ENCODE results near the gene DNAJB9. TPM values are rescaled to one million over a fixed set of nuclear protein-coding genes. Genes with fewer than 3 reads are reported as not detected.

Gene DNAJB9
- total and polyA plus RNA-seq, 2 of the 13 experiments (the other 11 are each of a cell fraction or from before 2014, with no cell fraction given), result 8.6 to 16.4 TPM

DNA sequence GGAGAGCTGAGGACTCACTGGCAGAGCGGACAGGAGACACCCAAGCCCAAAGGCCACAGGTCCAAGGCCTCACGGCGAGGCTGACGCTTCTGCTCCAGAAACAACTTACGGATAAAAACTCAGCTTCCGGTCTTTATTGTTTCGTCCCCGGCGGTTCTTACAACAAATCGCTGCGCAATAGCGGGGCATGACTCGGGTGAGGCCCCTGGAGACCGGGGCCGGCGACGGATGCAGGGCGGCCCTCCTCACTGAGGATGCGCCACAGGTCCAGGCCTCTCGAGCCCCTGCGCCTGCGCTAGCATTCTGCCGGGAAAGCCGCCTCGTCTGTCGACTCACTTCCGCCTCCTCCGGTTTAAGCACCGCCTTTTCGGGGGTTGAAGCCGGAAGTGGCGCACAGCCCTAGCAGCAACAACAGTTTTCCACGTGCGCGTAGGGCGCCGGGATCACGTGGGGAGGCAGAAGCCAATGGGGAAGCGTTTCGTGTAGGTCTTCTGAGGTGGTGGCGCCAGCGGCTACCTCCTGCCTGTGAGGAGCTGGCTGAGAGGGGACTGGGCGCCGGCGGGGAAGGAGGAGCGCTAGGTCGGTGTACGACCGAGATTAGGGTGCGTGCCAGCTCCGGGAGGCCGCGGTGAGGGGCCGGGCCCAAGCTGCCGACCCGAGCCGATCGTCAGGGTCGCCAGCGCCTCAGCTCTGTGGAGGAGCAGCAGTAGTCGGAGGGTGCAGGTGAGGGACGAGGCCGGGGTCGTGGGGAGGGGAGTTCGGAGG is at the start of gene DNAJB9, which contains the start of gene THAP5 (continued):
- TF ChIP-seq, protein P1, sequence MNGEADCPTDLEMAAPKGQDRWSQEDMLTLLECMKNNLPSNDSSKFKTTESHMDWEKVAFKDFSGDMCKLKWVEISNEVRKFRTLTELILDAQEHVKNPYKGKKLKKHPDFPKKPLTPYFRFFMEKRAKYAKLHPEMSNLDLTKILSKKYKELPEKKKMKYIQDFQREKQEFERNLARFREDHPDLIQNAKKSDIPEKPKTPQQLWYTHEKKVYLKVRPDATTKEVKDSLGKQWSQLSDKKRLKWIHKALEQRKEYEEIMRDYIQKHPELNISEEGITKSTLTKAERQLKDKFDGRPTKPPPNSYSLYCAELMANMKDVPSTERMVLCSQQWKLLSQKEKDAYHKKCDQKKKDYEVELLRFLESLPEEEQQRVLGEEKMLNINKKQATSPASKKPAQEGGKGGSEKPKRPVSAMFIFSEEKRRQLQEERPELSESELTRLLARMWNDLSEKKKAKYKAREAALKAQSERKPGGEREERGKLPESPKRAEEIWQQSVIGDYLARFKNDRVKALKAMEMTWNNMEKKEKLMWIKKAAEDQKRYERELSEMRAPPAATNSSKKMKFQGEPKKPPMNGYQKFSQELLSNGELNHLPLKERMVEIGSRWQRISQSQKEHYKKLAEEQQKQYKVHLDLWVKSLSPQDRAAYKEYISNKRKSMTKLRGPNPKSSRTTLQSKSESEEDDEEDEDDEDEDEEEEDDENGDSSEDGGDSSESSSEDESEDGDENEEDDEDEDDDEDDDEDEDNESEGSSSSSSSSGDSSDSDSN (CRISPR knock-in tag; IDR thresholded peaks at IDR 0.05), result peak; percentile 98
- TF ChIP-seq JARID2 (CRISPR knock-in tag; IDR thresholded peaks at IDR 0.05; ENCODE audit: insufficient replicate concordance), result peak; percentile 31
- TF ChIP-seq, protein P2, sequence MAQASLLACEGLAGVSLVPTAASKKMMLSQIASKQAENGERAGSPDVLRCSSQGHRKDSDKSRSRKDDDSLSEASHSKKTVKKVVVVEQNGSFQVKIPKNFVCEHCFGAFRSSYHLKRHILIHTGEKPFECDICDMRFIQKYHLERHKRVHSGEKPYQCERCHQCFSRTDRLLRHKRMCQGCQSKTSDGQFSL (CRISPR knock-in tag; IDR thresholded peaks at IDR 0.05), result no peak; the same call in 1 of the 2 replicates
- TF ChIP-seq ASH2L (IDR thresholded peaks at IDR 0.05; ENCODE audit: insufficient read length, low read depth, low read length), result peak; percentile 90
- TF ChIP-seq BRCA1 (CRISPR knock-in tag; IDR thresholded peaks at IDR 0.05), result no peak; the same call in 1 of the 2 replicates
- peak; percentile 82; the same call in 1 of the 2 replicates for TF ChIP-seq GLI4 (CRISPR knock-in tag; IDR thresholded peaks at IDR 0.05; ENCODE audit: borderline replicate concordance)
- TF ChIP-seq CREB3 (CRISPR knock-in tag; IDR thresholded peaks at IDR 0.05), result peak; percentile 94
- no peak for TF ChIP-seq ZNF180 (CRISPR knock-in tag; IDR thresholded peaks at IDR 0.05; ENCODE audit: borderline replicate concordance, low read depth)
- no peak for TF ChIP-seq TRAFD1 (CRISPR knock-in tag; IDR thresholded peaks at IDR 0.05; ENCODE audit: borderline replicate concordance)
- TF ChIP-seq DMAP1 (CRISPR knock-in tag; IDR thresholded peaks at IDR 0.05), result peak; percentile 94
- no peak; the same call in 1 of the 2 replicates for TF ChIP-seq CREBL2 (CRISPR knock-in tag; IDR thresholded peaks at IDR 0.05; ENCODE audit: borderline replicate concordance)
- TF ChIP-seq, protein P3, sequence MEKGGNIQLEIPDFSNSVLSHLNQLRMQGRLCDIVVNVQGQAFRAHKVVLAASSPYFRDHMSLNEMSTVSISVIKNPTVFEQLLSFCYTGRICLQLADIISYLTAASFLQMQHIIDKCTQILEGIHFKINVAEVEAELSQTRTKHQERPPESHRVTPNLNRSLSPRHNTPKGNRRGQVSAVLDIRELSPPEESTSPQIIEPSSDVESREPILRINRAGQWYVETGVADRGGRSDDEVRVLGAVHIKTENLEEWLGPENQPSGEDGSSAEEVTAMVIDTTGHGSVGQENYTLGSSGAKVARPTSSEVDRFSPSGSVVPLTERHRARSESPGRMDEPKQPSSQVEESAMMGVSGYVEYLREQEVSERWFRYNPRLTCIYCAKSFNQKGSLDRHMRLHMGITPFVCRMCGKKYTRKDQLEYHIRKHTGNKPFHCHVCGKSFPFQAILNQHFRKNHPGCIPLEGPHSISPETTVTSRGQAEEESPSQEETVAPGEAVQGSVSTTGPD (CRISPR knock-in tag; IDR thresholded peaks at IDR 0.05), result 0 out of 2 replicates have a peak, but pooled peaks have one; percentile 48
- 0 out of 2 replicates have a peak, but pooled peaks have one; percentile 36 for TF ChIP-seq RARA (CRISPR knock-in tag; IDR thresholded peaks at IDR 0.05)
- no peak; the same call in 1 of the 2 replicates for TF ChIP-seq ZFP90 (CRISPR knock-in tag; IDR thresholded peaks at IDR 0.05; ENCODE audit: borderline replicate concordance)
- TF ChIP-seq ZNF619 (CRISPR knock-in tag; IDR thresholded peaks at IDR 0.05), result no peak; the same call in 1 of the 2 replicates
- peak; percentile 93 for TF ChIP-seq HMGXB3 (CRISPR knock-in tag; IDR thresholded peaks at IDR 0.05; ENCODE audit: borderline replicate concordance)
